Measurements from ENCODE around the gene MIA2.

Gene MIA2

DNA sequence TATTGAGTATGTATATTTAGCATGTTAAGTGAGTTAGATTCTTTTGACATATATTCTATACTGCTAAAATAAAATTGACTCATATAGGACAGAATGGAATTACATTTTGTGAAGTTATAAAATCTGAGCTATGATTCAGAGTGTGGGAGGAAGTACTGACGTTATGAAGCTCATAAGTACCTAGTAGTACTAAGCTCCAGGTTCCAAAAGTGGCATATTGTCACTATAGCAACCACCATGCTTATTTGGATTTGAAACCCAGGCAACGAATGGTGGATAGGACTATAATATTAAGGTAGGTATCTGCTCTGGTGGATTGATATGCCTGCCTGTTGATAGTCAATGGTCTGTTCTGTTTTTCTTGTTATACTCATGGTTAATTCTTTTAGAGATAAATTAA lies 200.7 kb downstream of the MIA2 start:
- Histone ChIP-seq H3K27ac (replicated peaks) (no peak overlapping the region), H3K4me3 (replicated peaks; ENCODE audit: insufficient read depth, low read length) (no peak overlapping the region), H3K27me3 (ENCODE audit: insufficient read depth, poor library complexity, severe bottlenecking) (no peaks in the 10 kb centered on the region)
- TF ChIP-seq CTCF (IDR thresholded peaks at IDR 0.05; ENCODE audit: insufficient read depth, low read length) (no peak), POLR2AphosphoS5 (IDR thresholded peaks at IDR 0.05; ENCODE audit: low read depth) (no peak), SPI1 (IDR thresholded peaks at IDR 0.05; ENCODE audit: borderline replicate concordance, low read depth) (no peak), GABPA (IDR thresholded peaks at IDR 0.05; ENCODE audit: low read depth) (no peak)
- TF ChIP-seq, protein P1, sequence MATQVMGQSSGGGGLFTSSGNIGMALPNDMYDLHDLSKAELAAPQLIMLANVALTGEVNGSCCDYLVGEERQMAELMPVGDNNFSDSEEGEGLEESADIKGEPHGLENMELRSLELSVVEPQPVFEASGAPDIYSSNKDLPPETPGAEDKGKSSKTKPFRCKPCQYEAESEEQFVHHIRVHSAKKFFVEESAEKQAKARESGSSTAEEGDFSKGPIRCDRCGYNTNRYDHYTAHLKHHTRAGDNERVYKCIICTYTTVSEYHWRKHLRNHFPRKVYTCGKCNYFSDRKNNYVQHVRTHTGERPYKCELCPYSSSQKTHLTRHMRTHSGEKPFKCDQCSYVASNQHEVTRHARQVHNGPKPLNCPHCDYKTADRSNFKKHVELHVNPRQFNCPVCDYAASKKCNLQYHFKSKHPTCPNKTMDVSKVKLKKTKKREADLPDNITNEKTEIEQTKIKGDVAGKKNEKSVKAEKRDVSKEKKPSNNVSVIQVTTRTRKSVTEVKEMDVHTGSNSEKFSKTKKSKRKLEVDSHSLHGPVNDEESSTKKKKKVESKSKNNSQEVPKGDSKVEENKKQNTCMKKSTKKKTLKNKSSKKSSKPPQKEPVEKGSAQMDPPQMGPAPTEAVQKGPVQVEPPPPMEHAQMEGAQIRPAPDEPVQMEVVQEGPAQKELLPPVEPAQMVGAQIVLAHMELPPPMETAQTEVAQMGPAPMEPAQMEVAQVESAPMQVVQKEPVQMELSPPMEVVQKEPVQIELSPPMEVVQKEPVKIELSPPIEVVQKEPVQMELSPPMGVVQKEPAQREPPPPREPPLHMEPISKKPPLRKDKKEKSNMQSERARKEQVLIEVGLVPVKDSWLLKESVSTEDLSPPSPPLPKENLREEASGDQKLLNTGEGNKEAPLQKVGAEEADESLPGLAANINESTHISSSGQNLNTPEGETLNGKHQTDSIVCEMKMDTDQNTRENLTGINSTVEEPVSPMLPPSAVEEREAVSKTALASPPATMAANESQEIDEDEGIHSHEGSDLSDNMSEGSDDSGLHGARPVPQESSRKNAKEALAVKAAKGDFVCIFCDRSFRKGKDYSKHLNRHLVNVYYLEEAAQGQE (IDR thresholded peaks at IDR 0.05; ENCODE audit: insufficient replicate concordance, low read depth), result no peak
- DNase-seq (ENCODE audit: low read depth in 1 of 2, low spot score in 1 of 2), result no peak

DNA sequence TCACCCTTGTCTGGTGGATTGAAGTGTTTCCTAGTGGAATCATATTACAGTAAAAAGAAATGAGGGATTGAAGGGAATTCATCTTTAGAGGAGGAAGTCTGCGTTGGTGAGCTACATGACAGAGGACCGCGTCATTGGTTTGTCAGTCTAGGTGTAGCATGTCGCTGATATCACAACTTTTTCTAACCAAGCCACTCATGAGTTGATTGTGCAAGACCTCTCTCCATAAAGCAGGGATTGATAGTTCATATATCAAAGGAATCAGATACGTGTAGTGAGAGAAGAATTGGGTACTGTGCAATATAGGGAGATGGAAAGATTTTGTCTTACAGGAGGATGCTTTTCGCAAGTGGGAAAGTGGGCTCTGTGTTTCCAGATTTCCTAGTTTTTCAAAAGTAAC lies 201.5 kb downstream of the MIA2 start:
- H3K27me3 ChIP-seq (ENCODE audit: insufficient read depth, poor library complexity, severe bottlenecking), result no peaks in the 10 kb centered on the region
- DNase-seq (ENCODE audit: low read depth in 1 of 2, low spot score in 1 of 2), result no peak
- H3K27ac ChIP-seq (replicated peaks), result no peak overlapping the region
- TF ChIP-seq SPI1 (IDR thresholded peaks at IDR 0.05; ENCODE audit: borderline replicate concordance, low read depth), result no peak
- TF ChIP-seq CTCF (IDR thresholded peaks at IDR 0.05; ENCODE audit: insufficient read depth, low read length), result no peak
- TF ChIP-seq, protein P1 (IDR thresholded peaks at IDR 0.05; ENCODE audit: insufficient replicate concordance, low read depth), result no peak
- no peak for TF ChIP-seq POLR2AphosphoS5 (IDR thresholded peaks at IDR 0.05; ENCODE audit: low read depth)
- TF ChIP-seq GABPA (IDR thresholded peaks at IDR 0.05; ENCODE audit: low read depth), result no peak
- no peak overlapping the region for H3K4me3 ChIP-seq (replicated peaks; ENCODE audit: insufficient read depth, low read length)
